ENCODE measurements around the gene CDC45. TPM values are rescaled to one million over a fixed set of nuclear protein-coding genes. Genes with fewer than 3 reads are reported as not detected.

The CDC45 gene
- polyA plus RNA-seq, 1 donor (not counting 4 experiments of a cell fraction or from before 2014, with no cell fraction given) = 22.7 TPM

DNA sequence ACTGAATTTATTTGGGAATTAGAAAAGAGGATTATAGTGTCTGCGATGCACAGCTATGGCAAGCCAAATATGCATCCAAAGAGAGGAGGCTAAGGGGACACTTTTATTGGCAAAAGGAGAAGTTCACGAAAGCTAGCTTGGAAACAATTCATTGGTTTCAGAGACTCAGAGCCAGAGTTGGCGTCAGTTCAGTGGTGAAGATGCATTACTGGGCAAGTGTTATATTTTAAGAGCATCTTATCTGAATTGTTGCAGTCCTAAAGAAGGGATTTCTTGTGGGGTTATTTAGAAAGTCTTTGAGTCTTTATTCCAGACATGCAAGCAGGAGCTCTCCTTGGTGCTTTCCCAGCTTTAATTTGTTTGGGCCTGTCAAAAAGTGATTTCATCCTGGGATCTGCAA is 29.5 kb downstream of the CDC45 start:
- no peaks in the 10 kb centered on the region for H3K9me3 ChIP-seq (ENCODE audit: control insufficient read depth, low read depth, low read length)
- dilution Hi-C loops (cut with MboI; ENCODE audit: extremely low pct_ligation_motif_present, low sequenced_read_pairs) = no loop called here
- H3K4me1 ChIP-seq (ENCODE audit: control insufficient read depth, extremely low read depth, insufficient read depth, low read length) = peaks cover 7% of the 10 kb centered on the region
- no peaks in the 10 kb centered on the region for H4K20me1 ChIP-seq (ENCODE audit: control insufficient read depth, extremely low read depth, insufficient read depth, low read length)
- H3K36me3 ChIP-seq (ENCODE audit: control insufficient read depth in 2 of 2, extremely low read depth in 1 of 2, insufficient read depth in 2 of 2, low read length in 2 of 2) = peaks cover 0 to 11% of the 10 kb centered on the region in 2 experiments
- FAIRE-seq (no peak), DNase-seq (ENCODE audit: low read depth, low spot score) (no peak)
- H3K9me1 ChIP-seq (ENCODE audit: control insufficient read depth, extremely low read depth, insufficient read depth, low read length) = no peaks in the 10 kb centered on the region
- H3K4me2 ChIP-seq (ENCODE audit: control insufficient read depth, extremely low read depth, insufficient read depth, low read depth, low read length) = no peak overlapping the region
- no peak overlapping the region for H3K9ac ChIP-seq (ENCODE audit: control insufficient read depth, extremely low read depth, insufficient read depth, low read length)
- no peak overlapping the region for H2AFZ ChIP-seq (ENCODE audit: control insufficient read depth, low read length)
- H3K4me3 ChIP-seq (ENCODE audit: control insufficient read depth in 2 of 3, extremely low read depth in 1 of 3, insufficient read depth in 2 of 3, low read depth in 1 of 3, low read length in 3 of 3) = no peak overlapping the region
- no peak for TF ChIP-seq EZH2 (IDR thresholded peaks at IDR 0.05; ENCODE audit: low read length)
- TF ChIP-seq, protein P1, sequence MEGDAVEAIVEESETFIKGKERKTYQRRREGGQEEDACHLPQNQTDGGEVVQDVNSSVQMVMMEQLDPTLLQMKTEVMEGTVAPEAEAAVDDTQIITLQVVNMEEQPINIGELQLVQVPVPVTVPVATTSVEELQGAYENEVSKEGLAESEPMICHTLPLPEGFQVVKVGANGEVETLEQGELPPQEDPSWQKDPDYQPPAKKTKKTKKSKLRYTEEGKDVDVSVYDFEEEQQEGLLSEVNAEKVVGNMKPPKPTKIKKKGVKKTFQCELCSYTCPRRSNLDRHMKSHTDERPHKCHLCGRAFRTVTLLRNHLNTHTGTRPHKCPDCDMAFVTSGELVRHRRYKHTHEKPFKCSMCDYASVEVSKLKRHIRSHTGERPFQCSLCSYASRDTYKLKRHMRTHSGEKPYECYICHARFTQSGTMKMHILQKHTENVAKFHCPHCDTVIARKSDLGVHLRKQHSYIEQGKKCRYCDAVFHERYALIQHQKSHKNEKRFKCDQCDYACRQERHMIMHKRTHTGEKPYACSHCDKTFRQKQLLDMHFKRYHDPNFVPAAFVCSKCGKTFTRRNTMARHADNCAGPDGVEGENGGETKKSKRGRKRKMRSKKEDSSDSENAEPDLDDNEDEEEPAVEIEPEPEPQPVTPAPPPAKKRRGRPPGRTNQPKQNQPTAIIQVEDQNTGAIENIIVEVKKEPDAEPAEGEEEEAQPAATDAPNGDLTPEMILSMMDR (optimal IDR thresholded peaks at IDR 0.05 in 1 of 3, IDR thresholded peaks at IDR 0.05 in 1 of 3, conservative IDR thresholded peaks at IDR 0.05 in 1 of 3; ENCODE audit: extremely low read depth in 1 of 3, insufficient read depth in 2 of 3, low read length in 3 of 3) = no peak
- no peaks in the 10 kb centered on the region for H3K79me2 ChIP-seq (ENCODE audit: control insufficient read depth, insufficient read depth, low read length)
- H3K27me3 ChIP-seq (ENCODE audit: control insufficient read depth, extremely low read depth, insufficient read depth, low read length) = no peaks in the 10 kb centered on the region
- no peak overlapping the region for H3K27ac ChIP-seq (ENCODE audit: control insufficient read depth, insufficient read depth, low read length)

DNA sequence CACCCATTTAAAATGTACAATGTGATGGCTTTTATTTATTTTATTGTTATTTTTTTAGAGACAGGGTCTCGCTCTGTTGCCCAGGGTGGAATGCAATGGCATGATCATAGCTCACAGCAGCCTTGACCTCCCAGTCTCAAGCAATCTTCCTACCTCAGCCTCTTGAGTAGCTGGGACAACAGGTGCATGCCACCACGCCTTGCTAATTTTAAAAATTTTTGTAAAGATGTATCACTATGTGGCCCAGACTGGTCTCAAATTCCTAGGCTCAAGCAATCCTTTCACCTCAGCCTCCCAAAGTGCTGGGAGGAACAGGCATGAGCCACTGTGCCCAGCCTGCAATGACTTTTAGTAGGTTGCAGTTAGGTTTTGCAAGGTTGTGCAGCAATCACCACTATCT is 30.2 kb downstream of the CDC45 start:
- Histone ChIP-seq H3K9me1 (ENCODE audit: control insufficient read depth, extremely low read depth, insufficient read depth, low read length) (no peaks in the 10 kb centered on the region), H3K4me3 (ENCODE audit: control insufficient read depth in 2 of 3, extremely low read depth in 1 of 3, insufficient read depth in 2 of 3, low read depth in 1 of 3, low read length in 3 of 3) (no peak overlapping the region), H3K4me2 (ENCODE audit: control insufficient read depth, extremely low read depth, insufficient read depth, low read depth, low read length) (no peak overlapping the region), H4K20me1 (ENCODE audit: control insufficient read depth, extremely low read depth, insufficient read depth, low read length) (no peaks in the 10 kb centered on the region), H3K27ac (ENCODE audit: control insufficient read depth, insufficient read depth, low read length) (no peak overlapping the region), H3K79me2 (ENCODE audit: control insufficient read depth, insufficient read depth, low read length) (no peaks in the 10 kb centered on the region), H2AFZ (ENCODE audit: control insufficient read depth, low read length) (no peak overlapping the region), H3K9ac (ENCODE audit: control insufficient read depth, extremely low read depth, insufficient read depth, low read length) (no peak overlapping the region), H3K36me3 (ENCODE audit: control insufficient read depth in 2 of 2, extremely low read depth in 1 of 2, insufficient read depth in 2 of 2, low read length in 2 of 2) (peaks cover 0 to 16% of the 10 kb centered on the region in 2 experiments), H3K9me3 (ENCODE audit: control insufficient read depth, low read depth, low read length) (no peaks in the 10 kb centered on the region), H3K4me1 (ENCODE audit: control insufficient read depth, extremely low read depth, insufficient read depth, low read length) (peaks cover 7% of the 10 kb centered on the region), H3K27me3 (ENCODE audit: control insufficient read depth, extremely low read depth, insufficient read depth, low read length) (no peaks in the 10 kb centered on the region)
- DNase-seq (ENCODE audit: low read depth, low spot score) (no peak), FAIRE-seq (no peak)
- dilution Hi-C loops (cut with MboI; ENCODE audit: extremely low pct_ligation_motif_present, low sequenced_read_pairs) = no loop called here
- TF ChIP-seq EZH2 (IDR thresholded peaks at IDR 0.05; ENCODE audit: low read length) = no peak

- Histone ChIP-seq H3K4me3 (ENCODE audit: control insufficient read depth in 2 of 3, extremely low read depth in 1 of 3, insufficient read depth in 2 of 3, low read depth in 1 of 3, low read length in 3 of 3) (no peak overlapping the region), H3K4me2 (ENCODE audit: control insufficient read depth, extremely low read depth, insufficient read depth, low read depth, low read length) (peak overlapping the region; percentile 15), H3K9me1 (ENCODE audit: control insufficient read depth, extremely low read depth, insufficient read depth, low read length) (no peaks in the 10 kb centered on the region), H3K4me1 (ENCODE audit: control insufficient read depth, extremely low read depth, insufficient read depth, low read length) (peaks cover 7% of the 10 kb centered on the region), H2AFZ (ENCODE audit: control insufficient read depth, low read length) (no peak overlapping the region), H3K9ac (ENCODE audit: control insufficient read depth, extremely low read depth, insufficient read depth, low read length) (peak overlapping the region; percentile 8), H4K20me1 (ENCODE audit: control insufficient read depth, extremely low read depth, insufficient read depth, low read length) (no peaks in the 10 kb centered on the region), H3K36me3 (ENCODE audit: control insufficient read depth in 2 of 2, extremely low read depth in 1 of 2, insufficient read depth in 2 of 2, low read length in 2 of 2) (peaks cover 0 to 23% of the 10 kb centered on the region in 2 experiments), H3K27me3 (ENCODE audit: control insufficient read depth, extremely low read depth, insufficient read depth, low read length) (no peaks in the 10 kb centered on the region), H3K79me2 (ENCODE audit: control insufficient read depth, insufficient read depth, low read length) (no peaks in the 10 kb centered on the region), H3K27ac (ENCODE audit: control insufficient read depth, insufficient read depth, low read length) (peak overlapping the region; percentile 65), H3K9me3 (ENCODE audit: control insufficient read depth, low read depth, low read length) (no peaks in the 10 kb centered on the region)
- dilution Hi-C loops (cut with MboI; ENCODE audit: extremely low pct_ligation_motif_present, low sequenced_read_pairs) = no loop called here
- FAIRE-seq (peak; percentile 77), DNase-seq (ENCODE audit: low read depth, low spot score) (peak; percentile 30)
- TF ChIP-seq EZH2 (IDR thresholded peaks at IDR 0.05; ENCODE audit: low read length) = no peak
- TF ChIP-seq, protein P1 (optimal IDR thresholded peaks at IDR 0.05 in 1 of 3, IDR thresholded peaks at IDR 0.05 in 1 of 3, conservative IDR thresholded peaks at IDR 0.05 in 1 of 3; ENCODE audit: extremely low read depth in 1 of 3, insufficient read depth in 2 of 3, low read length in 3 of 3) = peak in 1 of 3 experiments; percentile 24
Observed at GRCh38 chr22:19510919-19511341, 31.2 kb downstream of the CDC45 start.
